HFFc6 (cell line): ENCODE results near the gene AMHR2. TPM values are rescaled to one million over a fixed set of nuclear protein-coding genes. Genes with fewer than 3 reads are reported as not detected.
"Not testable (repeated sequence)": the region's sequence is repeated elsewhere in the genome, so short reads cannot be mapped to it uniquely, and the experiment has no call there.

Experiments
- DNase-seq: peaks from one replicate; pipeline ENCODE4 v3.0.0-alpha.2; 2018
- H3K27ac Mint-ChIP-seq: 2 replicates; pipeline ENCODE4 v1.8.0; 2020; ENCODE audit warnings: mild to moderate bottlenecking, mixed read lengths
- H3K27me3 Mint-ChIP-seq: 2 replicates; pipeline ENCODE4 v1.8.0; 2021; ENCODE audit warnings: mild to moderate bottlenecking, moderate library complexity, mixed read lengths; ENCODE audit not compliant: insufficient read depth
- H3K36me3 Mint-ChIP-seq: 2 replicates; pipeline ENCODE4 v1.8.0; 2021; ENCODE audit warnings: low read depth, mixed read lengths
- H3K4me1 Mint-ChIP-seq: 2 replicates; pipeline ENCODE4 v1.8.0; 2020; ENCODE audit warnings: low read depth, mixed read lengths
- H3K4me3 Mint-ChIP-seq: 2 replicates; pipeline ENCODE4 v1.8.0; 2020; ENCODE audit warnings: mild to moderate bottlenecking, moderate library complexity, mixed read lengths
- H3K9me3 Mint-ChIP-seq: 2 replicates; pipeline ENCODE4 v1.8.0; 2020; ENCODE audit warnings: mild to moderate bottlenecking, mixed read lengths
- long read RNA-seq: library from polyadenylated mRNA; unstranded; transcript quantifications from one replicate; pipeline ENCODE4 v2.0.0, GENCODE V29; 2019
- total RNA-seq, 6 experiments: library from RNA; stranded (reverse); fragmentation: NEBNext Ultra II Directional; extraction: Animal tissue kit (Norgen Biotek cat#: 25700); gene quantifications; 2 replicates in 1 of 6; 3 replicates in 5 of 6; pipeline ENCODE4 v1.2.3, GENCODE V29; 2021
- TF ChIP-seq, protein P1 (sequence below): fragments of 200-600 bp; sonication (generic); IDR thresholded peaks from 2 replicates; pipeline ENCODE4 v1.5.0; 2021; ENCODE audit warnings: antibody characterized with exemption, mild to moderate bottlenecking

Gene AMHR2
- total RNA-seq: not detected
- long read RNA-seq: 0 reads

DNA sequence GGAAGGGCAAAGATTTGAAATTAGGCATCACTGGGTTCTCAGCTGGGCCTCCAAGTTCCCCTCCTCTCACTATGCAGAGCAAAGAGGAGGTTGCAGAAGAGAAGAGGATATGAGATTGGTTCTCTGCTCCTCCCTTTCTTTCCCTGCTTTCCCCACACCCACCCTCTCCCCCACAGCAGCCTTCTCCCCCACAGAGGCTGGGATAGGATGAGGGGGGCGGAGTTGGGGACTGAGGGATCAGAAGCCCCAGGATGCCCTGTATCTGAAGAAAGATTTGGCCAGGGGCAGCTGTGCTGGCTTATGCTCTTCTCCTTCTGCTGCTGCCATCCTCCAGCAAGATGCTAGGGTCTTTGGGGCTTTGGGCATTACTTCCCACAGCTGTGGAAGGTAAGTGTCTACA lies at the start of gene AMHR2:
TSS of gene AMHR2 (plus strand) at position 259 of the 400 bp plus-strand sequence. CDS start at position 339, 80 bp downstream.
- peaks cover 25% of the 10 kb centered on the region for H3K4me1 Mint-ChIP-seq
- H3K27me3 Mint-ChIP-seq: peaks cover 5% of the 10 kb centered on the region
- no peaks in the 10 kb centered on the region for H3K36me3 Mint-ChIP-seq
- H3K27ac Mint-ChIP-seq: no peak within 1 kb of the TSS
- TF ChIP-seq, protein P1, sequence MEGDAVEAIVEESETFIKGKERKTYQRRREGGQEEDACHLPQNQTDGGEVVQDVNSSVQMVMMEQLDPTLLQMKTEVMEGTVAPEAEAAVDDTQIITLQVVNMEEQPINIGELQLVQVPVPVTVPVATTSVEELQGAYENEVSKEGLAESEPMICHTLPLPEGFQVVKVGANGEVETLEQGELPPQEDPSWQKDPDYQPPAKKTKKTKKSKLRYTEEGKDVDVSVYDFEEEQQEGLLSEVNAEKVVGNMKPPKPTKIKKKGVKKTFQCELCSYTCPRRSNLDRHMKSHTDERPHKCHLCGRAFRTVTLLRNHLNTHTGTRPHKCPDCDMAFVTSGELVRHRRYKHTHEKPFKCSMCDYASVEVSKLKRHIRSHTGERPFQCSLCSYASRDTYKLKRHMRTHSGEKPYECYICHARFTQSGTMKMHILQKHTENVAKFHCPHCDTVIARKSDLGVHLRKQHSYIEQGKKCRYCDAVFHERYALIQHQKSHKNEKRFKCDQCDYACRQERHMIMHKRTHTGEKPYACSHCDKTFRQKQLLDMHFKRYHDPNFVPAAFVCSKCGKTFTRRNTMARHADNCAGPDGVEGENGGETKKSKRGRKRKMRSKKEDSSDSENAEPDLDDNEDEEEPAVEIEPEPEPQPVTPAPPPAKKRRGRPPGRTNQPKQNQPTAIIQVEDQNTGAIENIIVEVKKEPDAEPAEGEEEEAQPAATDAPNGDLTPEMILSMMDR: no peak
- no peak within 1 kb of the TSS for H3K4me3 Mint-ChIP-seq
- no peak for DNase-seq
- H3K9me3 Mint-ChIP-seq: no peaks in the 10 kb centered on the region

DNA sequence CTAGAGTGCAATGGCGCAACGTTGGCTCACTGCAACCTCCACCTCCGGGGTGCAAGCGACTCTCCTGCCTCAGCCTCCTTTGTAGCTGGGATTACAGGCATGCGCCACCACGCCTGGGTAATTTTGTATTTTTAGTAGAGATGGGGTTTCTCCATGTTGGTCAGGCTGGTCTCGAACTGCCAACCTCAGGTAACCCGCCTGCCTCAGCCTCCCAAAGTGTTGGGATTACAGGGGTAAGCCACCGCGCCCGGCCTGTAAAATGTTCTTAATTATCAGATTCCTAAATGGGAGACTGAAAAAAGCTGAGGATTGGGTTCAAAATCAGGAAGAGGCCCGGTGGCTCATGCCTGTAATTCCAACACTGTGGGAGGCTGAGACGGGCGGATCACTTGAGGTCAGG lies 49.4 kb upstream of the AMHR2 start:
- not testable (repeated sequence) for DNase-seq

DNA sequence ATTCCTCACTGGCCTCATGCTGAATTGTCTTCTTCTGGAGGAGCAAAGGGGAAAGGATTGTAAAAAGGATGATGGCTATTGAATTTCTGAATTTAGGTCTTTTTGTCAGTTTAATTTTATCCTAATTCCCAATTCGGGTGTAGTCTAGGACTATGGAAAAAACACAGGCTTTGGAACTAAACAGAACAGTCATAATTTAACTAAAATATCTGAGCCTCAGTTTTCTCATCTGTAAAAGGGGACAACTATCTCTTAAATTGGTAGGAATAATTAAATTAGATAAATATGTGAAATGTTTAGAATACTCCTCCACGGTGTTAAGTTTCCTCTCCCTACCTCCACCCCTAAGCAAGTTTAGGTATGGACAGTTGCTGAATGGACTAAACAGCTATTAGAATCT lies 46.9 kb upstream of the AMHR2 start:
- Mint-ChIP-seq H3K9me3 (no peaks in the 10 kb centered on the region), H3K36me3 (peaks cover 7% of the 10 kb centered on the region), H3K4me1 (peaks cover 24% of the 10 kb centered on the region), H3K4me3 (no peak overlapping the region), H3K27me3 (peaks cover 1% of the 10 kb centered on the region; the same call in 1 of the 2 replicates), H3K27ac (no peak overlapping the region)
- TF ChIP-seq, protein P1: no peak
- DNase-seq: no peak

More for the DNA sequence above, 49.4 kb upstream of the AMHR2 start:
- peaks cover 32% of the 10 kb centered on the region for H3K4me1 Mint-ChIP-seq
- H3K27ac Mint-ChIP-seq, H3K27me3 Mint-ChIP-seq, H3K9me3 Mint-ChIP-seq, H3K4me3 Mint-ChIP-seq, H3K36me3 Mint-ChIP-seq: not testable (repeated sequence)

DNA sequence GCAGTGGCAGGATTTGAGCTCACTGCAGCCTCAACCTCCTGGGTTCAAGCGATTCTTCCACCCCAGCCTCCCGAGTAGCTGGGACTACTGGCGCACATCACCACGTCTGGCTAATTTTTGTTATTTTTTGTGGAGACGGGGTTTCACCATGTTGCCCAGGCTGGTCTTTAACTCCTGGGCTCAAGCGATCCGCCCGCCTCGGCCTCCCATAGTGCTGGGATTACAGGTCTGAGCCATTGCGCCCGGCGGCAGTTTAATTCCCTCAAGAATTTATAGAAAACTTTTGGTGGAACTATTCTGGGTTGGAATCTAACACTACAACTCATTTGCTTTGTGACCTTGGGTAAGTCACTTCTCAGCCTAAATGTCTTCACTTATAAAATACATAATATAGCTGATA lies 45.4 kb upstream of the AMHR2 start:
- no peak overlapping the region for H3K27ac Mint-ChIP-seq
- peaks cover 28% of the 10 kb centered on the region for H3K4me1 Mint-ChIP-seq
- H3K4me3 Mint-ChIP-seq: no peak overlapping the region
- peaks cover 20% of the 10 kb centered on the region for H3K36me3 Mint-ChIP-seq
- TF ChIP-seq, protein P1: no peak
- no peak for DNase-seq
- H3K9me3 Mint-ChIP-seq: no peaks in the 10 kb centered on the region
- H3K27me3 Mint-ChIP-seq: peaks cover 1% of the 10 kb centered on the region

DNA sequence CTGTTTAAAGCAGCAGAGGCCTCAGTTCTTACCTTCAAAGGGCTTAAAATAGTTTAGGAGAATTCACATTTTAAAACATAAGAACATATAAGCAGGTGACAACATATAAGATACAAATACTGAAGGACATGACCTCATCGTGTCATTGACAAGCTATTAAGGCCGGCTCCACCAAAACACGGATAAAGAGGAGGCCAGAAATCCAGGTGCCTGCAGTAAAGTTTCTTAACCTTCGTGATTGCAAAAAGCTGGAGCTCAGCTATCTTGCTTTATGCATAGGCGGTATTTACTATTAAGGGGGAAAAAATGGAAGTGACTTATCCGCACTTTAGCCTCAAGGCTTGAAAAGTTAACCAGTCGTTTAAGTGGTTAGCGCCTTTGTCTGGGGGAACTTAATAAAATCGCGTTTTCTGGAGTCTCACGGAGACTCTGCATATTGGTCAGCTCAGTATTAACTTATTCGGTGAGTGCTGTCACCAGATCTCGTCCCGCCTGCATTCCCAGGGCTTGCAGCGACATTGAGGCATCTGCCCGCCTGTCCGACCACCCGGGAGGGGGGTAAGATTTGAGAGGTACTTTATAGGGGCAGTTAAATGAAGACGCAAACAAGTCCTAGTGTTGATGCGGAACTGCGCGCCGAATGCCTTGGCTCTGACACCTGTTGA lies 44.8 kb upstream of the AMHR2 start:
- H3K27ac Mint-ChIP-seq: no peak overlapping the region
- H3K4me3 Mint-ChIP-seq: no peak overlapping the region
- TF ChIP-seq, protein P1: no peak
- peaks cover 26% of the 10 kb centered on the region for H3K36me3 Mint-ChIP-seq
- H3K9me3 Mint-ChIP-seq: no peaks in the 10 kb centered on the region
- H3K27me3 Mint-ChIP-seq: peaks cover 1% of the 10 kb centered on the region
- DNase-seq: no peak
- H3K4me1 Mint-ChIP-seq: peaks cover 31% of the 10 kb centered on the region

DNA sequence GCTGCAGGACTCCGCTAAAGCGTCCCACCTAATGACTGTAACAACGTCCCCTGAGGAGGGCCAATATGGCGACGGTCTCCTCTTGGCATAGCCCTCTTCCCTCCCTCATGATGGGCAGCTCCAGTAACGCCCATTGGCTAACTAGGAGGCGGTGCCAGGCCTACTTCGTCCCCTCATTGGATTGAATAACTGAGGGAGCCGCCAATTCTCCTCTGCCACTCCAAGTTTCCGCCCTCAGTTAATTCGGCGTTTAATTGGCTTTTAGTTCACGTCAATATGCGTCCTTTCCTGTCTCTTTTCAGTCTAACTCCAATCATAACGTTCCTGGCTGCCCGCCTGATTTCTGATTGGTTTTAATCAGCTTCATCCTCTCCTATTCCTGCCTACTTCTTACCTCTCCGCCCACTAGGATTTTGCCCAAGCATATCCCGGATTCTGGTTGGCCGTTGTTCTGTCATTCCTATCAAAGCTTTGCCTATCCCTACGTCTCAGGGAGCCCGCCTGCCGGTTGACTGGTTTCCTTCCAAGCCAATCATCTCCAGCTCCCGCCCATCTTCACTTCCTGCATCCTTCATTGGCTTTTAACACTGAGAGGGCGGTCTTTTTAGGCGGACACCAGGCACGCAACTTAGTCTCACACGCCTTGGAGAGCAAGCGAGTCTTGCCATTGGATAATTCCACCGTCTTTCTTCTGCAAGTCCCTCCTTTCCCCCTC lies 44.1 kb upstream of the AMHR2 start:
- H3K4me3 Mint-ChIP-seq: no peak overlapping the region
- H3K27ac Mint-ChIP-seq: no peak overlapping the region
- no peaks in the 10 kb centered on the region for H3K9me3 Mint-ChIP-seq
- H3K27me3 Mint-ChIP-seq: peaks cover 3% of the 10 kb centered on the region
- TF ChIP-seq, protein P1: no peak
- H3K4me1 Mint-ChIP-seq: peaks cover 30% of the 10 kb centered on the region
- peaks cover 31% of the 10 kb centered on the region for H3K36me3 Mint-ChIP-seq
- peak; percentile 100 for DNase-seq
